GM18498 (cell line): ENCODE results near the gene OR6Q1.

Experiments used
- ATAC-seq: cut with Tn5 transposase; IDR thresholded peaks from one replicate; pipeline ENCODE4 v1.9.1; 2021; ENCODE audit warnings: mild to moderate bottlenecking, moderate library complexity; ENCODE audit not compliant: unreplicated experiment

Gene OR6Q1

GRCh38 chr11:58057481-58057880 lies 26.7 kb downstream of the OR6Q1 start:
- ATAC-seq: no peak

DNA sequence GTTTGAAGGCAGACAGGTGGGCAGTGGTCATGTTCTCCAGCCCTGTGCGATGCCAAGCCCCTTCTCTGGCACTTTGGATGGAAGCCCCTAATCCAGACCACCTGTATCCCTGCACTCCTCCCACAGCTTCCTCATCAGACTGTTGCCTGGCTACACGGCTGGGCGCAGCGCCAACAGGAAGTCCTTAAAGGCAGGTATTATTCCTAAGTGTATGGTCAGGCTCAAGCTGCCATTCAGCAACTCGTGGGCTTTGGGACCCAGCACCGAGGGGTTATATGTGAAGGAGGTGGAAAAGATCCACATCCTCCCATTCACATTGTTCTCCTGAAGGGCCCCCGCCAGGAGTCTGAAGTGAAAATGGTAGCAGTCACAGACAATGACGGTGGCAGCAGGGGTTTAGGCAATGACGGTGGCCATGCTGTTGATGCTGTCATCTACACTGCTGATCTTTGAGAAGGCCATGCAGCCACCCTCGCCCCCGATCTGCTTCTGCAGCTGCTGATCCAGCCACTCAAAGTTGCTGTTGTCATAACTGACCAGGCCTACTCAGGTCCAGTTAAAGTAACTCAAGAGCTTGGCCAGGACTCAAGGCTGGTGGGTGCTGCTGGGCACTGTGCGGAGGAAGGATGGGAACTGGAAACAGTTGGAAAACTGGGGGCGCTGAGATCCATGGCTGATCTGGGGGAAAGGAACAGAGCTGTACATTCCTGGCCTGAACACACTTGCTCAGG lies 27.7 kb downstream of the OR6Q1 start:
- ATAC-seq: no peak

GRCh38 chr11:58059007-58059350 lies 28.2 kb downstream of the OR6Q1 start:
- no peak for ATAC-seq

DNA sequence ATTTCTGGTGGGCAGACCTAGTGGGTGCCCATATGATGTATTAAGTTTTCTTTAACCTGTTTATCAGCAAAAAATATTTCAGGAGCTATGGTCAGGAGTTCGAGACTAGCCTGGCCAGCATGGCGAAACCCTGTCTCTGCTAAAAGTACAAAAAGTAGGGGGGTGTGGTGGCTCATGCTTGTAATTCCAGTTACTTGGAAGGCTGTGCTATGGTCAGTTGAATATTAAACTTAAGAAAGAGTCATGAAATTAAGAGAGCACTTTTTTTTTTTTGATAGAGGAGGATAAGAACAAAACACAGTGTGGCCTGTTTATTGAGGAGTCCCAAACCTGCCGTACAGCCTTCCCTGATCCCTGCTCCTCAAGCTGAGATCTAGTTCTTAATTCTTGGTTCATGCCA lies 29.8 kb downstream of the OR6Q1 start:
- no peak for ATAC-seq

DNA sequence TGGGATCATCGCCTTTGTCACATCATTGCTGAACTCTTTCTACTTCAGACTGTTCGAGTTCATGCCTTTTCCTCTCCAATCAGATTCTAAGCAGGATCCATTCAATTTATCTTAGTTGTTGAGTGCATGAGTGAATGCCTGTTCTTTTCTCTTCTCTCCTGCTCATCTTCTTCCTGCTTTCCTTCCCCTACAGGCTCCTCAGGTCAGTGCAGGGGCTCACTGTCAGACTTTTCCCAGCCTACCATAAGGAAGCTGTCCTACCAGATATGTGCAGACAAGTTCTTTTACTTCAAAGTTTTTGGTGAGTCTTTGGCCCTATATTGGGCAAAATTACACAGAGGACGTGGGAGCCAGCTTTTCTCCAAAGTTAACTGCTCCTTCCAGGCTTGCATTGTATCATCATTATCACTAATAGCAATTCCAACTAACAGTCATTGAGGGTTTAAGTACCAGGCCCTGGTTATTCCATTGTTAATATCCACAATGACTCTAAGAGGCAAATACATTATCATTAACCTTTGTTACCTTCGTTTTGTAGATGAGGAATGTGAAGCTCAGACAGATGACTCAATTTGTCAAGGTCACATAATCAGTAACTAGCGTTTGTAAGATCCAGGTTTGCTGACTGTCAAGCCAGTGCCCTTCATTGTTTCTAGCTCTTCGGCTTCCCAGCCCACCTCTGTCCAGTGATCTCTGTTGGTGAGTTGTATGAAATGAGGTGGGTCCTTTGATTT lies 30.4 kb downstream of the OR6Q1 start:
- ATAC-seq: no peak

DNA sequence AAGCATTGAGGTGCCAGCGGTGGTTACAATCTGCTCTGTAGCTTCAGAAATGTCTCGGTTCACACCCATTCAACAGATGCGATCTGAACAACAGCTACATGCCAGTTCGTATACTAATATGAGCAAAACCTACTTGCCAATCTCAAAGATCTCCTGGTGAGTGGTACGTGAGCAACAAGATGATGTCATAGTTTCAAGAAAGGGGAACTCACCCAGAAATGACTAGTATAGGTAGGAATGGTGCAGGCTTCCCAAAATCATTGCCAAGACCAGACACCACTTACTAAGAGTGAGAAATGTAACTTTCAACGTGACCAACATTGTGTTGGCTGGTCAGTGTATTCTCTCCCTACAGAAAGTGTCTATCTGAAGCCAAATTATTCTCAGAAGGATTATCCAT lies 31.1 kb downstream of the OR6Q1 start:
- no peak for ATAC-seq

- no peak for ATAC-seq
Measured at GRCh38 chr11:58067685-58068084, 36.9 kb downstream of the OR6Q1 start.

DNA sequence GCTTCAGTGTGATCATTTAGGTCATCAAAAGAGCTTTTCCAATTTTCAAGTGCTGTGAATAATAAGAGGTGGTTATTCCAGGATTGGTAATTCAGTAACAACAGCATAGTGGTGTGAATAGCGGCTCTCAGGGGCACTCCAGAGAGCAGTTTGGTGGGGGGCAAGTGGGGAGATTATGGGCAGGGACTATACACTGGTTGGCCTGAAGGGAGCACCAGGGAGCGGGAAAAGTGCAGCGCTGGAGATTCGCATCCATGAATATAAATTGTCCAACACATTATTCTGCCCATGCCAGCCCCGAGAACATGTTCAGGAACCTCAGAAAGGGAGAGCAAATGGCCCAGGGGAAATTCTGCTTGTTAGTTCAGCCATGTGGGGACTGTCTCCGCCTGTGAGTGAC lies 37.9 kb downstream of the OR6Q1 start:
- no peak for ATAC-seq

GRCh38 chr11:58070585-58070984 lies 39.8 kb downstream of the OR6Q1 start:
- no peak for ATAC-seq

DNA sequence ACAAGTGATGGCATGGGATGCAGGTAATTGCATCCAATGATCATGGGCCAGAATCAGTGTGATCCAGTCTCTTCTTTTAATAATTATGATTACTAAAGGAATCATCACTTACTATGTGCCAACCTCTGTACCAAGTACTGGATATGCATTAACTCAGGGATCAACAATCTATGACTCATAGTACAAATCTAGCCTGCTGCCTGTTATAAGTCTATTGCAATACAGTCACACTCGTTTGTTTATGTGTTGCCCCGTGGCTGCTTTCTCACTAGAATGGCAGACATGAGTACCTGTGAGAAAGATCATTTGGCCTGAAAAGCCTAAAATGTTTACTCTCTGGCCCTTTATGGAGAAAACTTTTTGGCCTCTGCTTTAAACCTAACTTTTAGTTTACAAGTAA lies 45.0 kb downstream of the OR6Q1 start:
- ATAC-seq: no peak
